ENCODE measurements around the gene PFDN1. TPM values are rescaled to one million over a fixed set of nuclear protein-coding genes. Genes with fewer than 3 reads are reported as not detected.

The PFDN1 gene
- total RNA-seq, 1 experiment from 2014 or later: 48.9 TPM

GRCh38 chr5:140293091-140293848, 9.6 kb downstream of the PFDN1 start:
- Histone ChIP-seq H3K27ac (ENCODE audit: low read depth, low read length) (no peak overlapping the region), H3K79me2 (ENCODE audit: insufficient read depth, low read length) (peaks cover 94% of the 10 kb centered on the region), H2AFZ (ENCODE audit: low read depth, low read length, poor library complexity, severe bottlenecking) (no peak overlapping the region), H3K36me3 (ENCODE audit: control insufficient read depth in 1 of 2, insufficient read depth in 2 of 2, low read length in 2 of 2) (no peaks in the 10 kb centered on the region; a peak in 1 of 4 replicates), H3K27me3 (ENCODE audit: insufficient read depth, low read length) (no peaks in the 10 kb centered on the region), H3K9me3 (ENCODE audit: control insufficient read depth in 1 of 2, insufficient read depth in 1 of 2, low read depth in 1 of 2, low read length in 2 of 2) (no peaks in the 10 kb centered on the region), H3K9ac (ENCODE audit: low read length) (no peak overlapping the region), H3K4me1 (ENCODE audit: control insufficient read depth in 1 of 2, insufficient read depth in 2 of 2, low read length in 2 of 2) (peaks cover 5 to 11% of the 10 kb centered on the region in 2 experiments), H3K4me2 (ENCODE audit: low read length) (no peak overlapping the region), H3K4me3 (replicated peaks in 1 of 2; ENCODE audit: low read depth in 1 of 2, low read length in 2 of 2) (no peak overlapping the region), H3K9me2 (ENCODE audit: insufficient read depth) (no peaks in the 10 kb centered on the region), H4K20me1 (ENCODE audit: insufficient read depth) (peaks cover 15% of the 10 kb centered on the region; the same call in 1 of the 2 replicates)
- POLR2A ChIA-PET: no interaction called here
- intact Hi-C loops (cut with micrococcal nuclease): no loop called here
- CTCF ChIA-PET: no interaction called here
- TF ChIP-seq RAD21 (IDR thresholded peaks at IDR 0.05; ENCODE audit: low read depth) (no peak), CEBPB (IDR thresholded peaks at IDR 0.05; ENCODE audit: low read depth) (no peak), FOSL1 (IDR thresholded peaks at IDR 0.05; ENCODE audit: low read depth) (no peak), JUND (IDR thresholded peaks at IDR 0.05) (no peak), REST (IDR thresholded peaks at IDR 0.05; ENCODE audit: low read depth) (no peak), CTCF (IDR thresholded peaks at IDR 0.05 in 2 of 3, conservative IDR thresholded peaks at IDR 0.05 in 1 of 3; ENCODE audit: borderline replicate concordance in 1 of 3, insufficient read depth in 1 of 3, low read depth in 2 of 3, low read length in 2 of 3) (no peak), POLR2A (IDR thresholded peaks at IDR 0.05; ENCODE audit: borderline replicate concordance, extremely low read depth, insufficient read depth, insufficient read length) (no peak), EZH2 (IDR thresholded peaks at IDR 0.05) (no peak)
- BruUV-seq (replicated peaks): no TSS peak
- RAD21 ChIA-PET (ENCODE audit: low non-redundant PET in 1 of 2, low total read pairs in 2 of 2, uncharacterized antibody in 2 of 2, unreplicated experiment in 2 of 2): no interaction called here
- ATAC-seq (no peak), DNase-seq (ENCODE audit: low read depth, low spot score) (no peak)
